ENCODE measurements around the gene PPM1F. TPM values are rescaled to one million over a fixed set of nuclear protein-coding genes. Genes with fewer than 3 reads are reported as not detected.

Gene PPM1F
- total RNA-seq (30.0 and 33.1 TPM in 2 replicates), polyA plus RNA-seq (13.3 and 18.1 TPM in 2 replicates), polyA minus RNA-seq (22.4 and 24.2 TPM in 2 replicates)
- total RNA-seq (2013) = 17.3 TPM

GRCh38 chr22:21952586-21953571, at the start of gene PPM1F:
Gene PPM1F, minus strand, starts transcription at chr22:21952848. Its CDS starts 6,800 bp downstream, at chr22:21946048.
- Mint-ChIP-seq H3K4me3 (peak within 1 kb of the TSS; percentile 92), H3K9me3 (ENCODE audit: insufficient read depth) (no peaks in the 10 kb centered on the region), H3K4me1 (peaks cover 19% of the 10 kb centered on the region), H3K27me3 (no peaks in the 10 kb centered on the region), H3K27ac (peak within 1 kb of the TSS; percentile 82)
- peak; percentile 85 for ATAC-seq (ENCODE audit: low read depth)
- Histone ChIP-seq H4K20me1 (ENCODE audit: control insufficient read depth, insufficient read depth, low read length, poor library complexity, severe bottlenecking) (peaks cover 11% of the 10 kb centered on the region), H3K27ac (ENCODE audit: low read length in 2 of 2) (peak within 1 kb of the TSS in 1 of 2 donors; percentile 53), H3K4me2 (replicated peaks; ENCODE audit: low read depth, low read length, poor library complexity, severe bottlenecking) (peak within 1 kb of the TSS; percentile 92), H3K9ac (ENCODE audit: low read length) (peak within 1 kb of the TSS; percentile 75), H3K4me1 (ENCODE audit: control insufficient read depth in 2 of 2, insufficient read depth in 2 of 2, low read length in 2 of 2) (peaks cover 10 to 12% of the 10 kb centered on the region in 2 donors), H3K9me3 (ENCODE audit: control extremely low read depth in 1 of 3, control insufficient read depth in 2 of 3, insufficient read depth in 1 of 3, low read length in 2 of 3) (no peaks in the 10 kb centered on the region), H3K79me2 (ENCODE audit: control insufficient read depth, insufficient read depth, low read length) (peaks cover 33% of the 10 kb centered on the region), H3K36me3 (replicated peaks in 1 of 2; ENCODE audit: control extremely low read depth in 1 of 2, control insufficient read depth in 1 of 2, extremely low read depth in 1 of 2, insufficient read depth in 2 of 2, low read length in 1 of 2) (no peaks in the 10 kb centered on the region), H2AFZ (ENCODE audit: insufficient read depth, low read depth, low read length, poor library complexity, severe bottlenecking) (peak within 1 kb of the TSS; percentile 92), H3K27me3 (replicated peaks in 1 of 4; ENCODE audit: control extremely low read depth in 1 of 4, control insufficient read depth in 3 of 4, insufficient read depth in 4 of 4, low read length in 3 of 4) (no peaks in the 10 kb centered on the region), H3K4me3 (ENCODE audit: control extremely low read depth in 1 of 5, extremely low read depth in 1 of 5, insufficient read depth in 1 of 5, low read depth in 2 of 5, low read length in 4 of 5) (peak within 1 kb of the TSS; percentile 45 to 81 (median 74))
- WGBS (ENCODE audit: insufficient coverage) = 14% methylated on average over 56 of the region's 58 CpGs
- DNase-seq = peak; percentile 94
- POLR2A ChIA-PET = interaction anchor here (1.7 kb wide), 1 partner anchor 14 kb away, joined by 12 read pairs; no protein-coding TSS in a partner anchor
- CTCF ChIA-PET = interaction anchor here (0.6 to 5.9 kb wide), 30 partner anchors 8 to 324 kb away, joined by 3 to 116 read pairs (median 4); partner anchors contain the start of genes PPIL2 and YPEL1
- TF ChIP-seq EZH2 (IDR thresholded peaks at IDR 0.05; ENCODE audit: borderline replicate concordance, insufficient read depth, low read depth, low read length, poor library complexity, severe bottlenecking) = no peak
- TF ChIP-seq CTCF (IDR thresholded peaks at IDR 0.05) = peak; percentile 80
- intact Hi-C loops (cut with micrococcal nuclease) = loop anchor here (2.0 to 5.0 kb wide), 5 partner anchors 14 to 240 kb away; partner anchors contain the start of gene YPEL1

Data from B cell (primary cell).